ENCODE data around the gene EN2.

- no peak for TF ChIP-seq POLR2A (IDR thresholded peaks at IDR 0.05)
- TF ChIP-seq CTCF (IDR thresholded peaks at IDR 0.05): no peak
- TF ChIP-seq EP300 (IDR thresholded peaks at IDR 0.05): no peak
- TF ChIP-seq POLR2AphosphoS5 (IDR thresholded peaks at IDR 0.05): no peak
Observed at GRCh38 chr7:155505422-155505793, 47.5 kb downstream of the EN2 start.

Measured in gastroesophageal sphincter (tissue), 3 donors.